GM21367 (cell line): ENCODE data around the gene TNFRSF11A.

Source experiments
- ATAC-seq: cut with Tn5 transposase; IDR thresholded peaks from one replicate; pipeline ENCODE4 v1.9.1; 2021; ENCODE audit not compliant: unreplicated experiment

The TNFRSF11A gene

DNA sequence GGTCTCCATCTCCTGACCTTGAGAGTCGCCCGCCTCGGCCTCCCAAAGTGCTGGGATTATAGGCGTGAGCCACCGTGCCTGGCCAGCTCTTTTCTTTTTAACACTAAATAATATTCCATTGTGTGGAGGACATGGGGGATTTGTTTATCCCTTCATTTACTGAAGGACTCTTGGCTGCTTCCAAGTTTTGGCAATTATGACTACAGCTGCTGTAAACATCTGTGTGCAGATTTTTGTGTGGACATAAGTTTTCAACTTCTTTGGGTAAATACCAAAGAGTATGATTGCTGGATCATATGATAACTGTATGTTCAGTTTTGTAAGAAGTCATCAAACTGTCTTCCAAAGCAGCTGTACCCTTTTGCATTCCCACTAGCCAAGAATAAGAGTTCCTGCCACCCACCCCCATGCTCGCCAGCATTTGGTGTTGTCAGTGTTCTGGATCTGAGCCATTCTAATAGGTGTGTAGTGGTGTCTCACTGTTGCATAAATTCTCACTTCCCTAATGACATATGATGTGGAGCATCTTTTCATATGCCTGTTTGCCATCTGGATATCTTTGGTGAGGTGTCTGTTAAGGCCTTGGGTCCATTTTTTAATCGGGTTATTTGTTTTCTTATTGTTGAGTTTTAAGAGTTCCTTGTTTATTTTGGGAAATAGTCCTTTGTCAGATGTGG, 52.2 kb downstream of the TNFRSF11A start:
- no peak for ATAC-seq

DNA sequence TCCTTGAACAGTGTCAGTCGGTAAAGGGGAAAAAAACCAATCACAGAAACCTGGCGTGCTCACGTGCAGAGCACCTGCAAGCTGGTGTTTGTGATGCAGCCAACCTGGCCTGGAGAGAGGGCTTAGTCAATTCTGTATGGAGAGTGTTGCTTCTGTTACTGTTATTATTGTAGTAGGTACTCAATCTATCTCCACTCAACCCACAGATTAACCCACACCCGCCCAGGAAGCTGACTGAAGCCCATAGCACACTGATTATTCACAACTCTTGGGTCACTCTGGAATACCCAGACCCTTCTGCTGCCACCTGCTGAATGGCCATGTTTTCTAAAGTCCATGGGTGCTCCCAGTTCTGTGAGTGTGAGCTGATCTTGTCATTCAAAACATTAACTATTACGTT, 53.9 kb downstream of the TNFRSF11A start:
- no peak for ATAC-seq

DNA sequence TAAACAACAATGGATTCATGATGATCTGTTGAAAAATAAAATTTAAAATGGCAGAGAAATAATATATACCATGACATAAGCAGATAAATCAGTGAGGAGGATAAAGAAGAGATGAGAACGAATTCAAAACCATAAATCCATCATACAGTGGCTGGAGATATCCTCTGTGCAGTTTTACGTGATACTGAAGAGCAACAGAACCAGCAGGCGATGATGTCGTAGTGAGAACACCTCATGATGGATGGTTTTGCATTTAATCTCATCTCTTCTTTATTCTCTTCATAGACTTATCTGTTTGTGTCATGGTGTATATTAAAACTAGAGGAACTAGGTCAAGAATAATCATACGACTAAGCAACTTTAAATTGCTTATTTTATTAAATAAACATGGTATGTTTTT, 56.3 kb downstream of the TNFRSF11A start:
- ATAC-seq: no peak

DNA sequence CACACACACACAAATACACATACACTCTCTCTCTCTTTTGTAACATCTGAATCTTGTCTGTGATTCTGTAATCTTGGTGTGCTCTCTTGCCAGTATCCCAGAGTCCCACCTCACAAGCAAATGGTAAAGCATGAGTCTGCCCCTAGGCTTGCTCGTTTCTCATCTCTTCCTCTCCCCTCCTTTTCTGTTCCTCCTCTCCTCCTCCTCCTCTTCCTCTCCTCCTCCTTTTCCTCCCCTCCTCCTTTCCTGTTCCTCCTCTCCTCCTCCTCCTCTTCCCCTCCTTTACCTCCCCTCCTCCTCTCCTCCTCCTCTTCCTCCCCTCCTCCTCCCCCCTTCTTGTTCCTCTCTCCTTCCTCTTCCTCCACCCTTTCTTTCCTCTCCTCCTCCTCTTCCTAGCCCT, 59.0 kb downstream of the TNFRSF11A start:
- no peak for ATAC-seq

DNA sequence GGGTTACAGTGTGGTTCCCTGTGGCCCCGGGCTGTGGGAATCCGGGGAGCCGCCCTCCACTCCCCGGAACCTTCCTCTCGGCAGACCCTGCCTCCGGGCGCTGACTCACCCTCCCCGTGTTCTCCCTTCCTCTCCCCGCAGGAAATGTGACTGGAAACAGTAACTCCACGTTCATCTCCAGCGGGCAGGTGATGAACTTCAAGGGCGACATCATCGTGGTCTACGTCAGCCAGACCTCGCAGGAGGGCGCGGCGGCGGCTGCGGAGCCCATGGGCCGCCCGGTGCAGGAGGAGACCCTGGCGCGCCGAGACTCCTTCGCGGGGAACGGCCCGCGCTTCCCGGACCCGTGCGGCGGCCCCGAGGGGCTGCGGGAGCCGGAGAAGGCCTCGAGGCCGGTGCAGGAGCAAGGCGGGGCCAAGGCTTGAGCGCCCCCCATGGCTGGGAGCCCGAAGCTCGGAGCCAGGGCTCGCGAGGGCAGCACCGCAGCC, 59.5 kb downstream of the TNFRSF11A start:
- ATAC-seq: no peak

DNA sequence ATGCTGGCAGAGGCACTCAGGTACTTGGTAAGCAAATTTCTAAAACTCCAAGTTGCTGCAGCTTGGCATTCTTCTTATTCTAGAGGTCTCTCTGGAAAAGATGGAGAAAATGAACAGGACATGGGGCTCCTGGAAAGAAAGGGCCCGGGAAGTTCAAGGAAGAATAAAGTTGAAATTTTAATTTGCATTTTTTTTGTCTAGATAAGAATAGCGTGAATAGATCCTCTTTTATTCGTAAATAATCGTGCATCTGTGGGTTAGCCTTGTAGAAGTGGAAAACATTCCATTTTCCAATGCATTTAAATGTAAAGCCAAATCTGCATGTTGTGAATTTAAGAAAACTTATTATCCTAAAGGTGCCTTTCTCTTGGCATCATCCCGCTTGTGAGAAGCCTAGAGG, 61.0 kb downstream of the TNFRSF11A start:
- no peak for ATAC-seq

DNA sequence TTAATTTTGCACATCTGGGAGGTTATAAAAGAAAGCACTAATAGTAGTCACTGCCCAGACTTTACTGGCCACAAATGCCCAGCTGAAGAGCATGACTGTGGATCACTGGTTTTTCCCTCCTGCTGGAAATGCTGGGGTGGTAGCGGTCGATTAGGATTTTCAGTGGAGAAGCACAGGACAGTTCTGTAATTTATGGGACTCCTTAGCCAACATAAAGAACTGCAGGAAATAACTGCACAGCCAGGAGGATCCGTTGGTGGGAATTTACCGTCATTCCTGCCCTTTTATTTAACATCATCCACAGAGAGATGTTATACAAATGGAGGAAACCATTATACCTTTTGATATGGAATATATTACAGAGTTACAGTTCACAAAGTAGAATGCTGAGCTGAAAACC, 61.5 kb downstream of the TNFRSF11A start:
- ATAC-seq: no peak

DNA sequence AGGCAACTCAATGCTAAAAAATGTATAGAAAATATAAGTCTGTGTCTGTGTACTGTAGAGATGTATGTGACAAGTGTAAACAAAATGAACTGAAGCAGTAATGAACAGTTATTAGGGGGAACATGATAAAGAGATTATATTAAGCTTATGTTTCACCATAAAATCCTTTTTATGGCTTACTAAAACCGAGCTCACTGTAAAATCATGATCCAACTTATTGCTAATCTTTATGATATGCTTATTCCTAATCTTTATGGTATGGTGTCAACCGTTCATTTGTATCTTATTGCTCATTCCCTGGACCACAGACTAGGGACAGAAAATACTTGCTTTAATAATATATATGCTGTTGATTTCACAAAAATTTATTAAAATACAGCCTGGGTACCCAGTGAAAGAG, 62.1 kb downstream of the TNFRSF11A start:
- no peak for ATAC-seq

DNA sequence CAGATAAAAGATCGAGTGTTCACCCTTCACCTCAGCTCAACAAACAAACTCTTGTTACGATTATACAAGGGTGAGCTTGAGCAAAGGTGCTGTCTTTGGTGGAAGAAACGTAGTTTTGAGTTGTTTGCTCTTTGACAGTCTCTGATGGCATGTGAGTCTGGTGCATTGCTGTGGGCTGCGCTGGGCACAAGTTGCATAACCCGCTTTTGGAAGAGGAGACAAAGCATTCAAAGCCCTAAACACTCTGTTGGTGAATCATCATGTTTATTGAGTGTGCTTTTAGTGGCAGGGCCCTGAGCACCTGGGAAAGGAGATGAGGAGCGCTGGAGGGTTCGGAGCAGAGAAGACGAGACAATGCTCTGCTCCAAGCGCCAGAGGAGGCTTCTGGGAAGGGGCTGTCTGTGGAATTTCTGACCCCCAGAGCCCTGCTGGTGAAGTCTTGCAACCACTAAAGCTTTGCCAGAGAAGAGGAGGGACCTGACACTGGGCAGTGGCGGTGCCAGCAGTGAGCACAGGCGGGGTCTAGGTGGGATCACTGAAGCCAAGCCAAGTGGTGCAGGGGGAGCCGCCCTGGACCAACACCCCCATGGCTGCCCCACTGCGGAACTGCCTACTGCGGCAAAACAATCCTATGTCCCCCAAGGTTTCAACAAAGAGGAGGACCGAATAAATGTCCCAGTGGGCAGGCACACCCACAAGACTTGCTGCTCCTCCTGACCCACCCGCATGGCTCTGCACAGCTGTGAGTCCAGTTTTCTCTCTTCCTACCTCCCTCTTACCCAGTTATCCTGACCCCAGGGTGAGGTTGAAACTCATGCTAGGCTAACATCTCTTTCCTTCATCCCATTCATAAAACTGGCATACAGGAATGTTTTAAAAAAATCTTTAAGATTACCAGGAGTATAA, 64.0 kb downstream of the TNFRSF11A start:
- no peak for ATAC-seq

DNA sequence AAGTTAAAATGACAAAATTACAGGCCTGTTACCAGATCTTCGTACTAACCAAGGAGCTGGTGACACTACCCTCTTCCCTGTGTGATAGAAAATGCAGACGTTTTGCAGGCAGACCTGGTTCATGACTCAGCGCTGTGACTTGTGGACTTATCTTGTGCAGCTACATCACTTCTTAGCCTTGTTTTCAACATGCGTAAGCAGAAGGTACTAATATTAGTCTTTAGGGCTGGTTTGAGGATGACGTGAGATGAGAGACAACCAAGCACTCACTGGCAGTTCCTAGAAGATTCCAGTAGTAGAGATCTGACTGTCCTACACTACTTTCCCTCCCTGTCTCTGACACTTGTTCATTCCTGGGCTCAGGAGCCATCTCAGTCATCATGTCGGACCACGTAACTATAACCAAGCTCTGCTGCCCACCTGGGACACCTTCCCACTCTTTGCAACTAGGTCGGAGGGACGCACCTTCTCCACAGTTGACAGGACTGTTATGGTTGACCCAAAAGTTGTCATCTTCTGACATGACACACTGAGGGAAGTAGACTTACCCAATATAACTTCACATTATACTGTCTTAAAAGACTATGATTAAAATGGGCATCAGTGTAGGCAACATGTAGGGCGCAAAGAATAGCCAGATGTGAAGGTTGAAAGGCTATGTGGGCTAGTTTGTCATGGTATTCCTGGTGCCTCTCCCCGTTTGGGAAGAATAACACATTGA, 64.8 kb downstream of the TNFRSF11A start:
- ATAC-seq: no peak

DNA sequence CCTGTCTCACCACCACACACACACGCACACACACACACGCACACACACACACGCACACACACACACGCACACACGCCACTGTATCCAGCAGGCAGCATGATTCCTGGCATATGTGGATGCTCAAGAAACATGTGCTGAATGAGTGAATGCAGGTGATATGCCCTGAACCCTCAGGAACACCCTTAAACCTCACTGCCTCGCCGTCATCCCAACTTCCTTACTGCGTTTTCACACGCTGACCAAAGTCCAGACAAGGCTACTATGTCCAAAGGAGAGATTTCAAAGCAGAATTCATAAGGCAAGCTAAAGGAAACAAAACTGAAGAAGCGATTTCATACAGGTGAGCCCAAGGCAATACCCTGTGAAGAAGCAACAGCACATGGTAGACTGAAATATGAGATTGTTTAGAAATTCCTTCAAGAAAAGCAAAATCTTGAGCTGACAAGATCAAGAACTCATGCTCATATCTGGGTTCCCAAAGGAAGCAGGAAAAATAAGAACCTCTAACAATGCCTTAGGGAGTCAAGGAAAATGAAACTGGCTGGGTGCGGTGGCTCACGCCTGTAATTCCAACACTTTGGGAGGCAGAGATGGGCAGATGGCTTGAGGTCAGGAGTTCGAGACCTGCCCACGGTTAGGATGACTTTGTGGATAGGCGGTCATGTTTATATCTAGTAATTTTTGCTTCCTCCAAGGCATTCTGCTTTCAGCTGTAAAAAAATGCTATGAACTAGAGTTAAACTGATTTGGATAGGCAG, 69.1 kb downstream of the TNFRSF11A start:
- ATAC-seq: no peak

DNA sequence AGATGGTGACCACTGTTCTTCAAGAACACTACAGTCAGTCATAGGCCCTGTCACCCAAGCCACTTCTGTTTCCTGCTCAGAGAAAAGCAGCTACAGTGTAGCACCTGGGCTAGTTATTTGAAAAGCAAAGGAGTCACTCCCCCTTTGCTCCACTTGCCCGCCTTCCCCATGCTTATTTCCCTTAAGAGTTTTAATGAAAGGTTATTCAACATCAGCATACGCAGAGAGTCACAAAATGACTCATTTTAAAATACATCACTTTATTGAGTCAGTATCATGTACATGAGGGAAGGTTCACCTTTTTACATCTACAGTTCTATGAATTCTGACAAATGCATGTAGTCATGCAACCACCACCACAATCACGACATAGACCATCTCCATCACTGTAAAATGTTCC, 71.3 kb downstream of the TNFRSF11A start:
- no peak for ATAC-seq

DNA sequence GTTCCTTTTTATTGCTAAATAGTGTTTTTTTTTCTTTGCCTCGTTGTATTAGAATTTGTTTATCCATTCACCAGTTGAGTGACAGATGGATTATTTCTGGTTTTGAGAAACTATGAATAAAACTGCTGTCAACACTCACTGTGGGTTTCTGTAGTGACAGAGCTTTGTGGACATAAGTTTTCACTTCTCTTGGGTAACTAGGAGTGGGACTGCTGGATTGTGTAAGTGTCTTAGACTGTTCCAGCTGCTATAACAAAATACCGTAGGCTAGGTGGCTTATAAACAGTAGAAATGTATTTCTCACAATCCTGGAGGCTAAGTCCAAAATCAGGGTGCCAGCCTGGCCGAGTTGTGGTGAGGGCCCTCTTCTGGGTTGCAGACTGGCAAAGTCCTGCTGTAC, 71.9 kb downstream of the TNFRSF11A start:
- ATAC-seq: no peak

DNA sequence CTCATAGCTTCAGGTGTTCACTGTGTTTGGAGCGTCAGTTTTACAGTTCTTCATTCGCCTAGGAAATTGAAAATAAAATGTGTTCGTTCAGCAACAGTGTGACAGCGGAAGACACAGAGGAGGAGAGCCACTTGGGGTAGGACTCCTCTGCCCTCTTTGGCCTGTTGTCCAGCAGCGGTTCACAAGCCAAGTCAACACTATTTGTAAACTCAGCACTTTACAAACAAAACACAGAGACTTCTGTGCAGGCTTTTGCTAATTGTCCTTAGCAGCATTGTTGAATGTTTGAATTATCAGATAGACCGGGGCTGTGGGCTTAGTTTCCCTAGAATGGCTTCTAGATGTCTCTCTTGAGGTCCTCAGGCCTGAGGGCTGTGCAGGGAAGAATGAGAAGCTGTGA, 73.2 kb downstream of the TNFRSF11A start:
- no peak for ATAC-seq

DNA sequence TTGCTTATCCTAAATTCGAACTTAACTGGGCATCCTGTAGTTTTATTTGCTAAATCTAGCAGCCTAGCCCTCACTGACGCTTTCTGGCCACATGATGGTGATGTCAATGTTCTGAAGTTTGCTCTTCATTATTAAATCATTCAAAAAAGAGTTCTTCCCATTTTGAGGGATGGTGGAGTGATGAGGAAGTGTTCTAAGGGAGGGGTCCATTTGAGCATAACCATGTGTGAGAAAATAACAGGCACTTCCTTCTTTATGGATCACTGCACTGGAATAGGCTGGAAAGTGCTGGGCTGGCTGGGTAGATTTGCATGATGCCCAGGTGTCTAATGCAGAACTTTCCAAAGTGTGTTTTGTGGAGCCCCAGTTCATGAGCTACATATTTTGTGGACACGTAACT, 74.2 kb downstream of the TNFRSF11A start:
- no peak for ATAC-seq

DNA sequence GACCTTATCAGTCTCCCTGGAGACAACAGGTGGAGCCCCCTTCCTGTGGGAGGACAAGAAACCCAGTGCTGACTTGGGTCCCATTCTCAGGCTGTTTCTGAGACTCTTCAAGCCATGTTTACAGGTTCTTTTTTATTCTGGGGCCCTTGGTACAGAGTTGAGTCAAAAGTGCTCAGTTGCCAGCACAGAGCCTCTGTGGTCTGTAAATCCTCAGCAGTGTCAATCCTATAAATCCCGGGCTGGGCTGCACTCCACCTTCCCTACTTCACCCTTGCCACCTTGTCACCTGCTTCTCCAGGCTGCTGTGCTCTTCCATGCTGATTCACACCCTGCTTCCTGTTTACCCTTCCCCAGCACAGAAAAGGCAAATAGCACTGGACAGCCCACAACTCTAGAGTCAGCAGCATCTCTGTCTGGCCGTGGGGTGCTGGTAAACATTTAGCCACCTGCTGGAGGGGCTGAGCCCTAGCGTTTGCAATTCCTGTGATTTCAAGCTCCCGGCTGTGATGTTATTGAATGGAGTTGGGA, 74.7 kb downstream of the TNFRSF11A start:
- no peak for ATAC-seq

DNA sequence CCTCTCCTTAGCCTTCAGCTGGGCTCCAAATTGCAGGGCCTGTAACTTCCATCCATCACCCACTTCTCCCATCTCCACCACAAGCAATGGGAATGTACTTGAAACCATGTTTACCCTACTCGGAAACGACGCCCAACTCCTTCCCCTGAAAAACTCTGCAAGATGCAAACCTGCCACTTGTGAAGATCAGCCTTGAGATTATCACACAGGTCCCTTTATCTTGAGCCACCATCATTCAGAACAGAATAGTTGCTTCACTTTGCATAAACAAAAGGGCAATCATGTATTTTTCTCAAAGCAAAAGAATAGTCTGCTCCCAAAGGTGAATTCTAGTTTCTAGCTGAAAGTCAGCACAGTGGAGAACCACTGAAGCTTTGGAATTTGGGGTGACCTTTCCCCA, 75.8 kb downstream of the TNFRSF11A start:
- ATAC-seq: no peak

DNA sequence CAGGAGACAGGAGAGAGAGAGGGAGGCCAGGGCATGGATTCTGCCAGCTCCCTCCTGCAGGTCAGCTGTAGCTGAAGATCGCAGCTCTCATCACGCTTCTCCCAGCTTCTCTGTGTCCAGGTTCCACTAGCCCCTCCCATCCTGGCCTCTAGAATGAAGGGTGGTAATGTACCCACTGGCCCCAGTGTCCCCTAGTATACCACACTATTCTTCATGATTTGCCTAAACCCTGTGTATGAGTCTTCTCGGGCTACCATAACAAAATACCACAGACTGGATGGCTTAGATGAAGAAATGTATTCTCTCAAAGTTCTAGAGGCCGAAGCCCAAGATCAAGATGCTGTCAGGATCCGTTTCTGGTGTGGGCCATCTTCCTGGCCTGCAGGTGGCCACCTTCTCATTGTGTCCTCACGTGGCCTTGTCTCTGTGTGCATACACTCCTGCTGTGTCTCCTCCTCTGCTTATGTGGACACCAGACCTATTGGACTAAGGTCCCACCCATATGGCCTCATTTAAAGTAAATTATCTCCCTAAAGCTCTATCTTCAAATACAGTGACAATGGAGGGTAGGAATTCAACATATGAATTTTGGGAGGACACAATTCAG, 77.3 kb downstream of the TNFRSF11A start:
- no peak for ATAC-seq

DNA sequence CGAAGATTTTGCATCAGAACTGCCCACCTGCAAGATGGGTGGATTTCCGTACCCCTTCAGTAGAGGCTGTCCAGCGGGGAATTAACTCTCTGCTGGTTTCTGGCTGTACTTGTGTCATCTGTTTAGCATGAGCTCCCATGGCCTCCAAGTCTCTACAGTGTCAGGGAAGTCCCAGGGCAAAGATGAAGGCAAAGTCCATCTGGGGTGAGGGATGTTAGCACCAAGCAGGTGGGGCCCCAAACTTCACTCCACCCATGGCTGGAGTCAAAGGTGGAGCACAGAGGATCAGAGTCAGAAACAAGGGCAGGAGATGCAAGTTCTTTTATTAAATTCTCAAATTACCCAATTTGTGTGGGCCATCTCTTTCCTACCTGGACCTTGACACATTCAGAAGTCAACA, 78.0 kb downstream of the TNFRSF11A start:
- no peak for ATAC-seq

DNA sequence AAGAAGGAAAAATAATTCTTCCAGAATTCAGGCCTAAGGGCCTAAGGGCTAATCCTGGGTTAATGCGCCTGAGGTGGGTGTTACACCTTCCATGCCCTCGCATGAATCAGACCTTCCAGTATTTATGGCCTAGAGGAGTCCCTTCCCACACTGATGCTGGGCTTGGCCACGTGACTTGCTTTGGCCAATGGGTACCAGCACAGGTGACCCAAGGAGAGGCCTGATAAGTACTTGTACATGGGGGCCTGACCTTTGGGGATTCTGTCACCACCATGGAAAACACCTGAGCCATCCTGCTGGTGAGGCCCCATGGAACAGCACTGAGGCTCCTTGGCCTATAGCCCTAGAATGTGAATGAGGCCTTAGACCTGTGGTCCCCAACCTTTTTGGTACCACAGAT, 79.8 kb downstream of the TNFRSF11A start:
- ATAC-seq: no peak
